OCI-LY1 (cell line): ENCODE measurements around the gene ACER3.

Source experiments
- H2AFZ ChIP-seq: fragments of 200-600 bp; sonication (generic), shearing (Covaris generic); 2 replicates; pipeline ENCODE4 v1.6.0; 2014; ENCODE audit warnings: antibody characterized with exemption, mild to moderate bottlenecking, low read length
- H3F3A ChIP-seq: fragments of 200-600 bp; sonication (generic), shearing (Covaris generic); 2 replicates; pipeline ENCODE4 v1.6.0; 2014; ENCODE audit warnings: mild to moderate bottlenecking, antibody characterized with exemption, low read length, moderate library complexity; ENCODE audit not compliant: insufficient read depth
- H3K27ac ChIP-seq: fragments of 200-600 bp; sonication (generic); 2 replicates; pipeline ENCODE4 v1.5.1; 2014; ENCODE audit warnings: low read length, mixed run types, mild to moderate bottlenecking, low read depth; ENCODE audit not compliant: poor library complexity, severe bottlenecking
- H3K27me3 ChIP-seq: fragments of 200-600 bp; sonication (generic); 2 replicates; pipeline ENCODE4 v1.6.0; 2014; ENCODE audit warnings: antibody characterized with exemption, mild to moderate bottlenecking, low read length, moderate library complexity; ENCODE audit not compliant: insufficient read depth
- H3K36me3 ChIP-seq: fragments of 200-600 bp; sonication (generic); 2 replicates; pipeline ENCODE4 v1.6.1; 2014; ENCODE audit warnings: mild to moderate bottlenecking, antibody characterized with exemption, low read length, moderate library complexity, mixed read lengths; ENCODE audit not compliant: insufficient read depth
- H3K4me1 ChIP-seq: fragments of 200-600 bp; sonication (generic); 2 replicates; pipeline ENCODE4 v1.5.1; 2014; ENCODE audit warnings: mild to moderate bottlenecking, low read length, moderate library complexity; ENCODE audit not compliant: insufficient read depth, severe bottlenecking
- H3K4me2 ChIP-seq: fragments of 200-600 bp; sonication (generic), shearing (Covaris generic); 2 replicates; pipeline ENCODE4 v1.6.1; 2014; ENCODE audit warnings: low read length
- H3K4me3 ChIP-seq: fragments of 200-600 bp; sonication (generic); 2 replicates; pipeline ENCODE4 v1.5.1; 2014; ENCODE audit warnings: low read length, low read depth, mild to moderate bottlenecking, mixed read lengths; ENCODE audit not compliant: poor library complexity, severe bottlenecking
- H3K79me2 ChIP-seq: fragments of 200-600 bp; shearing (Covaris generic); 2 replicates; pipeline ENCODE4 v1.6.1; 2016; ENCODE audit warnings: mixed run types, low read length, mixed read lengths; ENCODE audit not compliant: insufficient read depth
- H3K9ac ChIP-seq: fragments of 200-600 bp; sonication (generic), shearing (Covaris generic); 2 replicates; pipeline ENCODE4 v1.6.1; 2014; ENCODE audit warnings: mild to moderate bottlenecking, low read length, mixed read lengths
- H3K9me2 ChIP-seq: fragments of 200-600 bp; sonication (generic), shearing (Covaris generic); 2 replicates; pipeline ENCODE4 v1.6.1; 2014; ENCODE audit warnings: low read depth, mild to moderate bottlenecking, low read length, mixed read lengths
- H3K9me3 ChIP-seq: fragments of 200-600 bp; shearing (Covaris generic); 2 replicates; pipeline ENCODE4 v1.6.1; 2014; ENCODE audit warnings: low read length, mixed read lengths
- H4K20me1 ChIP-seq: fragments of 200-600 bp; sonication (generic), shearing (Covaris generic); 2 replicates; pipeline ENCODE4 v1.6.0; 2016; ENCODE audit warnings: mild to moderate bottlenecking, low read length; ENCODE audit not compliant: insufficient read depth
- EZH2 ChIP-seq: fragments of 200-600 bp; sonication (generic), shearing (Covaris generic); IDR thresholded peaks from 2 replicates; pipeline ENCODE4 v1.8.0; 2017; ENCODE audit warnings: borderline replicate concordance, mixed run types, mild to moderate bottlenecking, antibody characterized with exemption, low read length, moderate library complexity, mixed read lengths
- TF ChIP-seq, protein P1 (sequence below): fragments of 200-600 bp; sonication (generic), shearing (Covaris generic); IDR thresholded peaks from 2 replicates; pipeline ENCODE4 v1.5.1; 2017; ENCODE audit warnings: mild to moderate bottlenecking, antibody characterized with exemption, low read length, moderate library complexity, mixed read lengths

Gene ACER3

DNA sequence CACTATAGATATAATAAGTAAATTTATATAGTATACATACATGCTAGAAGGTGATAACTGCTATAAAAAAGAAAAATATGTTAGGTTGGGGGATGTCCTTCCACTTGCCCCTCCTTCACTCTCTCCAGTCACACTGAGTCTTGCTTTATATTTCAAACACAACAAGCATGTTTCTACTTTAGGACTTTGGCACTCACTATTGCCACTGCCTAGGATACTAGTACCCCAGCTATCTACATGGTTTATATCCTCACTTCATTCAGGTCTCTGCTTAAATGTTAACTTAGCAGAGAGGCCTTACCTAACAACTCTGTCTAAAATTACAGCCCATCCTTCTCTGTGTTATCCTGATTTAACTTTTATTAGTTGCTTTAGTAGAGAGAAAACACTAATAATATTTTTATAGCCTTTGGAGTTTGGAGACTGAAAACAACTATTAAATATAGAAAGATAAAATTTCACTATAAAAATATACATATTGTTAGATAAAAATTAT lies 134.4 kb downstream of the ACER3 start:
- no peak overlapping the region for H2AFZ ChIP-seq
- no peaks in the 10 kb centered on the region for H3K79me2 ChIP-seq
- no peaks in the 10 kb centered on the region for H3K27me3 ChIP-seq
- no peak for TF ChIP-seq EZH2
- TF ChIP-seq, protein P1, sequence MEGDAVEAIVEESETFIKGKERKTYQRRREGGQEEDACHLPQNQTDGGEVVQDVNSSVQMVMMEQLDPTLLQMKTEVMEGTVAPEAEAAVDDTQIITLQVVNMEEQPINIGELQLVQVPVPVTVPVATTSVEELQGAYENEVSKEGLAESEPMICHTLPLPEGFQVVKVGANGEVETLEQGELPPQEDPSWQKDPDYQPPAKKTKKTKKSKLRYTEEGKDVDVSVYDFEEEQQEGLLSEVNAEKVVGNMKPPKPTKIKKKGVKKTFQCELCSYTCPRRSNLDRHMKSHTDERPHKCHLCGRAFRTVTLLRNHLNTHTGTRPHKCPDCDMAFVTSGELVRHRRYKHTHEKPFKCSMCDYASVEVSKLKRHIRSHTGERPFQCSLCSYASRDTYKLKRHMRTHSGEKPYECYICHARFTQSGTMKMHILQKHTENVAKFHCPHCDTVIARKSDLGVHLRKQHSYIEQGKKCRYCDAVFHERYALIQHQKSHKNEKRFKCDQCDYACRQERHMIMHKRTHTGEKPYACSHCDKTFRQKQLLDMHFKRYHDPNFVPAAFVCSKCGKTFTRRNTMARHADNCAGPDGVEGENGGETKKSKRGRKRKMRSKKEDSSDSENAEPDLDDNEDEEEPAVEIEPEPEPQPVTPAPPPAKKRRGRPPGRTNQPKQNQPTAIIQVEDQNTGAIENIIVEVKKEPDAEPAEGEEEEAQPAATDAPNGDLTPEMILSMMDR: no peak
- no peak overlapping the region for H3K9ac ChIP-seq
- no peak overlapping the region for H3K27ac ChIP-seq
- H3K4me2 ChIP-seq: no peak overlapping the region
- no peaks in the 10 kb centered on the region for H3F3A ChIP-seq
- no peaks in the 10 kb centered on the region for H3K9me3 ChIP-seq
- H3K4me3 ChIP-seq: no peak overlapping the region
- H3K4me1 ChIP-seq: no peaks in the 10 kb centered on the region
- H4K20me1 ChIP-seq: no peaks in the 10 kb centered on the region
- H3K9me2 ChIP-seq: no peaks in the 10 kb centered on the region
- no peaks in the 10 kb centered on the region; the same call in 1 of the 2 replicates for H3K36me3 ChIP-seq

DNA sequence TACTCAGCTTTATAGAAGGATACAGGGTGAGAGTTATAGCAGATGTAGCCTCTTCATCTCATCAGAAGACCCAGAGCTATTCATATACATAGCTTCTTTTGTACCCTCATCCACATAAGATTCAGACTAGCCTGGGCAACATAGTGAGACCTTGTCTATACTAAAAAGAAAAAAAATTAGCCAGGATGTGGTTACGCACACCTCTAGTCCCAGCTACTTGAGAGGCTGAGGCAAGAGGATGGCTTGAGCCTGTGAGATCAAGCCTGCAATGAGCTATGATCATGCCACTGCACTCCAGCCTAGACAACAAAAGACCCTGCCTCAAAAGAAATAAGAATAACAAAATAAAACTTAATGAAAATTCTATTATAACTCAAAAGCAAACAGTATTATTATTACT lies 136.8 kb downstream of the ACER3 start:
- H3K27ac ChIP-seq: no peak overlapping the region
- no peaks in the 10 kb centered on the region for H3F3A ChIP-seq
- H3K4me3 ChIP-seq: no peak overlapping the region
- no peaks in the 10 kb centered on the region for H3K27me3 ChIP-seq
- TF ChIP-seq, protein P1: no peak
- TF ChIP-seq EZH2: no peak
- H3K4me1 ChIP-seq: no peaks in the 10 kb centered on the region
- no peak overlapping the region for H2AFZ ChIP-seq
- no peaks in the 10 kb centered on the region for H3K9me2 ChIP-seq
- H3K36me3 ChIP-seq: no peaks in the 10 kb centered on the region; the same call in 1 of the 2 replicates
- no peaks in the 10 kb centered on the region for H4K20me1 ChIP-seq
- H3K79me2 ChIP-seq: no peaks in the 10 kb centered on the region
- H3K9me3 ChIP-seq: no peaks in the 10 kb centered on the region
- no peak overlapping the region for H3K9ac ChIP-seq
- H3K4me2 ChIP-seq: no peak overlapping the region

DNA sequence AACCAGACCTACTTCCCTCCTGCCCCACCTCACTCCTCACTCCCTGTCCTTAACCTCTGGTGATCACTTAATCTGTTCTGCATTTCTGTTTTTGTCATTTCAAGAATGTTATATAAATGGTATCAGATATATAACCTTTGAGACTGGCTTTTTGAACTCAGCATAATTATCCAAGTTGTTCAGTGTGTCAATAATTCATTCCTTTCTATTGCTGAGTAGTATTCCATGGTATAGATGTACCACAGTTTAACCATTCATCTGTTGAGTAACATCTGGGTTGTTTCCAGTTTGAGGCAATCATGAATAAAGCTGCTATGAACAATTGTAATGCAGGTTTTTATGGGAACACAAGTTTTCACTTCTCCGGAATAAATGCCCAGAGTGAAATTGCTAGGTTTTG lies 138.9 kb downstream of the ACER3 start:
- no peak for TF ChIP-seq EZH2
- TF ChIP-seq, protein P1: no peak
- no peak overlapping the region for H3K4me3 ChIP-seq

More for the DNA sequence above, 138.9 kb downstream of the ACER3 start:
- Histone ChIP-seq H4K20me1 (no peaks in the 10 kb centered on the region), H3K27ac (no peak overlapping the region), H3K79me2 (no peaks in the 10 kb centered on the region), H3K9me2 (no peaks in the 10 kb centered on the region), H2AFZ (no peak overlapping the region), H3K9ac (no peak overlapping the region), H3K36me3 (no peaks in the 10 kb centered on the region; the same call in 1 of the 2 replicates), H3K4me1 (no peaks in the 10 kb centered on the region), H3K4me2 (no peak overlapping the region), H3F3A (no peaks in the 10 kb centered on the region), H3K27me3 (no peaks in the 10 kb centered on the region), H3K9me3 (no peaks in the 10 kb centered on the region)
